ENCODE data around the gene DISP3.

Gene DISP3

GRCh38 chr1:11486231-11487009, 7.5 kb downstream of the DISP3 start:
- no peak for DNase-seq (ENCODE audit: low read depth in 2 of 3, low spot score in 2 of 3)

GRCh38 chr1:11487196-11487751, 8.3 kb downstream of the DISP3 start:
- DNase-seq (ENCODE audit: low read depth in 2 of 3, low spot score in 2 of 3) = no peak

GRCh38 chr1:11488201-11488770, 9.3 kb downstream of the DISP3 start:
- DNase-seq (ENCODE audit: low read depth in 2 of 3, low spot score in 2 of 3) = no peak

GRCh38 chr1:11488966-11489625, 10.1 kb downstream of the DISP3 start:
- no peak for DNase-seq (ENCODE audit: low read depth in 2 of 3, low spot score in 2 of 3)

- no peak for DNase-seq (ENCODE audit: low read depth in 2 of 3, low spot score in 2 of 3)
These were observed 13.3 kb downstream of the DISP3 start for GRCh38 chr1:11492235-11492634.

- no peak for DNase-seq (ENCODE audit: low read depth in 2 of 3, low spot score in 2 of 3)
These were observed 15.2 kb downstream of the DISP3 start for GRCh38 chr1:11493972-11494655.

- DNase-seq (ENCODE audit: low read depth in 2 of 3, low spot score in 2 of 3) = no peak
These were observed 15.8 kb downstream of the DISP3 start for GRCh38 chr1:11494771-11495170.

GRCh38 chr1:11495579-11495978, 16.6 kb downstream of the DISP3 start:
- DNase-seq (ENCODE audit: low read depth in 2 of 3, low spot score in 2 of 3) = no peak

- no peak for DNase-seq (ENCODE audit: low read depth in 2 of 3, low spot score in 2 of 3)
These were observed 17.7 kb downstream of the DISP3 start for GRCh38 chr1:11496551-11497080.

- no peak for DNase-seq (ENCODE audit: low read depth in 2 of 3, low spot score in 2 of 3)
These were observed 20.1 kb downstream of the DISP3 start for GRCh38 chr1:11498956-11499594.

- DNase-seq (ENCODE audit: low read depth in 2 of 3, low spot score in 2 of 3) = no peak
These were observed 20.8 kb downstream of the DISP3 start for GRCh38 chr1:11499601-11500331.

GRCh38 chr1:11500881-11501280, 21.9 kb downstream of the DISP3 start:
- DNase-seq (ENCODE audit: low read depth in 2 of 3, low spot score in 2 of 3) = no peak

- peak in 1 of 3 experiments; percentile 4 for DNase-seq (ENCODE audit: low read depth in 2 of 3, low spot score in 2 of 3)
These were observed 22.5 kb downstream of the DISP3 start for GRCh38 chr1:11501491-11501897.

GRCh38 chr1:11501906-11502485, 23.0 kb downstream of the DISP3 start:
- DNase-seq (ENCODE audit: low read depth in 2 of 3, low spot score in 2 of 3) = no peak

GRCh38 chr1:11502516-11502915, 23.6 kb downstream of the DISP3 start:
- no peak for DNase-seq (ENCODE audit: low read depth in 2 of 3, low spot score in 2 of 3)

GRCh38 chr1:11504599-11504998, 25.6 kb downstream of the DISP3 start:
- DNase-seq (ENCODE audit: low read depth in 2 of 3, low spot score in 2 of 3) = no peak

- DNase-seq (ENCODE audit: low read depth in 2 of 3, low spot score in 2 of 3) = no peak
These were observed 26.9 kb downstream of the DISP3 start for GRCh38 chr1:11505591-11506538.

- DNase-seq (ENCODE audit: low read depth in 2 of 3, low spot score in 2 of 3) = no peak
These were observed 28.4 kb downstream of the DISP3 start for GRCh38 chr1:11507309-11507708.

- no peak for DNase-seq (ENCODE audit: low read depth in 2 of 3, low spot score in 2 of 3)
These were observed 34.7 kb downstream of the DISP3 start for GRCh38 chr1:11513681-11514080.
